Measurements from ENCODE around the gene PTPRR.

The PTPRR gene

GRCh38 chr12:70683976-70684375 lies 236.6 kb downstream of the PTPRR start:
- no peak for ATAC-seq
- TF ChIP-seq POU6F1 (CRISPR knock-in tag; IDR thresholded peaks at IDR 0.05; ENCODE audit: borderline replicate concordance, low read depth) (no peak), PATZ1 (CRISPR knock-in tag; IDR thresholded peaks at IDR 0.05; ENCODE audit: borderline replicate concordance) (no peak), OSR1 (CRISPR knock-in tag; IDR thresholded peaks at IDR 0.05) (no peak), ZNF8 (CRISPR knock-in tag; IDR thresholded peaks at IDR 0.05) (no peak), TCF4 (CRISPR knock-in tag; IDR thresholded peaks at IDR 0.05; ENCODE audit: borderline replicate concordance) (no peak), CSDC2 (CRISPR knock-in tag; IDR thresholded peaks at IDR 0.05) (no peak), ARNTL (CRISPR knock-in tag; IDR thresholded peaks at IDR 0.05; ENCODE audit: borderline replicate concordance, low read depth) (no peak), ZNF70 (CRISPR knock-in tag; IDR thresholded peaks at IDR 0.05) (no peak), TOX (CRISPR knock-in tag; IDR thresholded peaks at IDR 0.05; ENCODE audit: borderline replicate concordance) (no peak), TSHZ2 (CRISPR knock-in tag; IDR thresholded peaks at IDR 0.05) (no peak), ESRRG (CRISPR knock-in tag; IDR thresholded peaks at IDR 0.05) (no peak), ZNF565 (CRISPR knock-in tag; conservative IDR thresholded peaks at IDR 0.05; ENCODE audit: low read depth) (no peak), PPARA (CRISPR knock-in tag; IDR thresholded peaks at IDR 0.05; ENCODE audit: borderline replicate concordance) (no peak), ZFP3 (CRISPR knock-in tag; IDR thresholded peaks at IDR 0.05) (no peak), CSRNP3 (CRISPR knock-in tag; IDR thresholded peaks at IDR 0.05) (no peak), GLIS3 (CRISPR knock-in tag; IDR thresholded peaks at IDR 0.05) (no peak), RARB (CRISPR knock-in tag; IDR thresholded peaks at IDR 0.05) (no peak), ZFP30 (CRISPR knock-in tag; IDR thresholded peaks at IDR 0.05) (no peak), BACH2 (CRISPR knock-in tag; IDR thresholded peaks at IDR 0.05; ENCODE audit: borderline replicate concordance) (no peak), CREB5 (CRISPR knock-in tag; IDR thresholded peaks at IDR 0.05; ENCODE audit: low read depth) (no peak)

- TF ChIP-seq SNAI2 (CRISPR knock-in tag; IDR thresholded peaks at IDR 0.05), result no peak
- TF ChIP-seq GLIS3 (CRISPR knock-in tag; IDR thresholded peaks at IDR 0.05), result no peak
- no peak for TF ChIP-seq TCF4 (CRISPR knock-in tag; IDR thresholded peaks at IDR 0.05; ENCODE audit: borderline replicate concordance)
- TF ChIP-seq ZFP30 (CRISPR knock-in tag; IDR thresholded peaks at IDR 0.05), result no peak
- TF ChIP-seq TOX (CRISPR knock-in tag; IDR thresholded peaks at IDR 0.05; ENCODE audit: borderline replicate concordance), result no peak
- TF ChIP-seq ARNTL (CRISPR knock-in tag; IDR thresholded peaks at IDR 0.05; ENCODE audit: borderline replicate concordance, low read depth), result no peak
- TF ChIP-seq CSDC2 (CRISPR knock-in tag; IDR thresholded peaks at IDR 0.05), result no peak
- no peak for TF ChIP-seq PATZ1 (CRISPR knock-in tag; IDR thresholded peaks at IDR 0.05; ENCODE audit: borderline replicate concordance)
- no peak for TF ChIP-seq BACH2 (CRISPR knock-in tag; IDR thresholded peaks at IDR 0.05; ENCODE audit: borderline replicate concordance)
- TF ChIP-seq ZNF565 (CRISPR knock-in tag; conservative IDR thresholded peaks at IDR 0.05; ENCODE audit: low read depth), result no peak
- no peak for ATAC-seq
Observed at GRCh38 chr12:70671698-70672097, 248.8 kb downstream of the PTPRR start.

All from SK-N-SH treated with all-trans-retinoic acid at 6 μM for 48 hours (cell line).